HG02885 (cell line): ENCODE measurements around the gene BPI.
"Not testable (repeated sequence)": the region's sequence is repeated elsewhere in the genome, so short reads cannot be mapped to it uniquely, and the experiment has no call there.

Source experiments
- ATAC-seq: cut with Tn5 transposase; IDR thresholded peaks from one replicate; pipeline ENCODE4 v1.9.1; 2021; ENCODE audit warnings: mild to moderate bottlenecking; ENCODE audit not compliant: unreplicated experiment, poor library complexity

BPI gene

DNA sequence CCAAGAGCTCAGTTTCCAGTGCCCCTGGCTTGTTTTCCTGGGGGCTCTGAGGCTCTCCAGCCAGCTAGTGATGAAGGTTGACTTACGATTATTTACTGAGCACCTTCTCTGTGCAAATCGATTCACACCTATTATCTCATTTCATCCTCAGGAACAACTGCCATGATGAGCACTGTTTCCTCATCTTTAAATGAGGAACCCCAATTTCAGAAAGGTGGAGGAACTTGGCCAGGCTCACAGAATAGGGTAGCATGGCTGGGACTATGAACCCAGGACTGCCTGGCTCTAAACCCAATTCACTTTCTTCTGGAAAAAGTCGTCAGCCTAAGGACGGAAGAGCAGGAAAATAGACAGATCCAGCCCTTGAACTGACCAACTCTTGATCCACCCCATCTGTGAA is 3.5 kb upstream of the BPI start:
- no peak for ATAC-seq

- no peak for ATAC-seq
These were observed 2.6 kb upstream of the BPI start for GRCh38 chr20:38301309-38301708.

- no peak for ATAC-seq
These were observed 1.2 kb upstream of the BPI start for GRCh38 chr20:38302786-38303185.

- ATAC-seq: no peak
These were observed 990 bp downstream of the BPI start for GRCh38 chr20:38304845-38305447.

GRCh38 chr20:38305541-38305940 is 1.6 kb downstream of the BPI start:
- ATAC-seq: no peak

- no peak for ATAC-seq
These were observed 2.4 kb downstream of the BPI start for GRCh38 chr20:38306379-38306778.

GRCh38 chr20:38307371-38308046 is 3.6 kb downstream of the BPI start:
- ATAC-seq: no peak

- no peak for ATAC-seq
These were observed 4.1 kb downstream of the BPI start for GRCh38 chr20:38308047-38308438.

DNA sequence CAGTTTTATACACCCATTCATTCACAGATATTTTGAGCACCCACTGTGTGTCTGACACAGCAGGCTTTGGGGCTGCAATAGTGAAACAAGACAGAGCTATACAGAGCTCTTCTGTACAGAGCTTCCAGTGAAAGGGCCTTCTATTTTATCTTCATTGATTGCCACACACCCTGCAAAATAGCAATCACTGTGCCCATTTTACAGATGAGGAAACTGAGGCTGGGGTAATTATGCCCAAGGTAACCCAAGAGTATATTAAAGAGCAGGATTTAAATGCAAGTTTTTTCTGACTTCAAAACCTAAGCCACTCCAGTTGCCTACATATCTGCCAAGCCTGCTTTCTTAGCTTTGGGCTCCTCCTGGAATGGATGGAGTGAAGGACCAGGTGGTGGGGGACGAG is 4.5 kb downstream of the BPI start:
- ATAC-seq: no peak

- ATAC-seq: no peak
These were observed 7.1 kb downstream of the BPI start for GRCh38 chr20:38311091-38311490.

DNA sequence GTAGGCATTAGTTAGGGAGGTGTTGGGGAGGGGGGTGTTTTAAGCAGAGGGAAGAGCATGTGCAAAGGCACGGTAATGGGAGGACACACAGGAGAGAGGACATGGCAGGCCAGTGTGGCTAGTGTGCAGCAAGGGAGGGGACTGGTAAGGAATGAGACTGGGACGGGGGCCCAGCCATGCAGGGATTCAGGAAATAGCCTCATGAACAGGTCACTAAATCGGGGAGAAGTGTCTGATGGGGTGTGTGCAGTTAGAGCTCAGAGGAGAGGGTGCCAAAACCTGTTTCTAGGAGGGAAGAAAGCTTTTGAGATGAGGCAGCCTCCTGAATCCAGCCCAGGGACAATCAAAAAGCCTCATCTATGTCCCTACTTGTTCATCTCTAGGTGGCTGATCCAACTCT is 7.5 kb downstream of the BPI start:
- ATAC-seq: no peak

GRCh38 chr20:38313676-38314075 is 9.7 kb downstream of the BPI start:
- no peak for ATAC-seq

- ATAC-seq: not testable (repeated sequence)
These were observed 10.4 kb downstream of the BPI start for GRCh38 chr20:38314350-38314749.

GRCh38 chr20:38315290-38315966 is 11.5 kb downstream of the BPI start:
- no peak for ATAC-seq

DNA sequence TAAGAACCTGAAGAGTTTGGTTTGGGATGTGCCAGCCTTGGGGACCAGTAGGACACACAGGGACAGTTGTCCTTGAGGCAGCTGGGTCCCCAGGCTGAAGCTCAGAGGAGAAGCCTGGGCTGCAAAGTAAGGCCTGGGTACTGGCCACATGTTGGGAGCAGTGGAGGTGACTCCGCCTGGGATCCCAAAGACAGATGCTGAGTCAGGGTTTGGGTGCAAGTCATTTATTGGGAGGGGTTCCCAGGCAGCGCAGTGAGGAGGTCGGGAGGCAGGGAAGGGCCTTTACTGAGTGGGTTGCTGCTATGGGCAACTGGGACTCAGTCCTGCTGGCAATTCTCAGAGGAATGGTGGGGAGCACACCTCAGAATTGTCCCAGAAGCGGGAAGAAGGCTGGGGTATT is 12.4 kb downstream of the BPI start:
- ATAC-seq: no peak

GRCh38 chr20:38317422-38317821 is 13.5 kb downstream of the BPI start:
- no peak for ATAC-seq

DNA sequence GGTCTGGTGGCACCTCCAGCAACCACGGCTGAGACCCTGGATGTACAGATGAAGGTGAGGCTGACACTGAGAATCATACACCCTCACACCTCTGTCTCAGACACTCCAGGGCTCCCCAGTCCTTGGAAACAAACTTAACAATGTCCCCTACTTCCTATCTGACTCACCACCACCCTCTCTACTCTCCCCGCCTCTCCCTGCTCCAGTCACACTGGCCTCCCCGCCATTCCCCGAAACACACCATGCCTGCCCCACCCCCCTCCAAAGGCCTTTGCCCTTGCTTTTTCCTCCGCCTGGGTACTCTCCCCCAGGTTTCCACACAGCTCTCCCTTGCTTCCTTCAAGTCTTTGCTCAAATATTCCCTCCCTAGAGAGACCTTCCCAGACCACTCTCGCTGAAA is 16.3 kb downstream of the BPI start:
- ATAC-seq: no peak

- no peak for ATAC-seq
These were observed 18.1 kb downstream of the BPI start for GRCh38 chr20:38321959-38322598.

DNA sequence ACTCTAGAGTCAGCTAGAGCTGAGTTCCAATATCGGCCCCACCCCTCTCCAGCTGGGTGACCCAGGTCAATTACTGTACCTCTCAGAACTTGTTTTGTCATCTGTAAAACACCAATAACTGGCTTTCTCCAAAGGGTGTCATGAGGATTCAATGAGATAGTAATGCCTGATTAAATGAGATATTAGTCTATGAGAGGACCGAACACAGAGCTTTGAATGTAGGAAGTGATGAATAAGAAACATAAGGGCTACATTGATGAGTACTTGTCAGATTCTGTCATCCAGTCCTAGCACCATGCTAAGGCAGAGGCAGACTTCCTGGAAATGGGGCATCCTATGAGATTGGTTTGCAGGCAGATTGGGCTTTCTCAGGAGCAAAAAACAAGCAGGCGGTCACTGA is 20.2 kb downstream of the BPI start:
- ATAC-seq: no peak

DNA sequence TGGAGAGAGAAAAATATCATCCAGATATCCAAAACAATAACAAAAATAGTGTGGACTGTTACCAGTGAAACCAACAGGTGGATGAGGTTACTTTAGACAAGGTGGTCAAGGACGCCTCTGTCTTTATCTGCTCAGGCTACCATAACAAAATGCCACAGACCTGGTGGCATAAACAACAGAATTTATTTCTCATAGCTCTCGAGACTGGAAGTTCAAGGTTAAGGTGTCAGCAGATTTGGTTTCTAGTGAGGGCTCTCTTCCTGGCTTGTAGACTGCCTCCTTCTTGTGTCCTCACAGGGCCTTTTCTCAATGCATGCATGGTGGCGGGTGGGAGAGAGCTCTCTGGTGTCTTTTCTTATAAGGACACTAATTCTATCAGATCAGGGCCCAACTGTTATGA is 21.2 kb downstream of the BPI start:
- no peak for ATAC-seq

DNA sequence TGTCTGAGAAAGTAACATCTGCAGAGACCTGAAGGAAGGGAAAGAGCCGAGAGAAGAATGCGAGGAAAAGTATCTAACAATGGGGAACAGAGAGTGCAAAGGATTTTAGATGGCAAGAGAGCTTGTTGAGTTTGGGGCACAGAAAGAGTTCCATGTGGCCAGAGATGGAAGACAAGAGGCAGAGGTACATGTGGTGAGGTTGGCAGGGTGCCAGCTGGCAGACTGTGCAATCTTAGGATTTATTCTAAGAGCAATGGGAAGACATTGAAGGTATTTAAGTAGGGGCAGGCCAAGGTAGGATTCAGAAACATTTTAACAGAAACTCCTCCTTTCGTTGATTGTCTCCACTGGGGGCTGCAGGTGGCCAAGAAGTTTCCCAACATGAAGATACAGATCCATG is 21.9 kb downstream of the BPI start:
- ATAC-seq: no peak
